ENCODE data around the gene FHAD1.

Gene FHAD1

GRCh38 chr1:15311122-15311822, 64.2 kb downstream of the FHAD1 start:
- TF ChIP-seq, protein P1, sequence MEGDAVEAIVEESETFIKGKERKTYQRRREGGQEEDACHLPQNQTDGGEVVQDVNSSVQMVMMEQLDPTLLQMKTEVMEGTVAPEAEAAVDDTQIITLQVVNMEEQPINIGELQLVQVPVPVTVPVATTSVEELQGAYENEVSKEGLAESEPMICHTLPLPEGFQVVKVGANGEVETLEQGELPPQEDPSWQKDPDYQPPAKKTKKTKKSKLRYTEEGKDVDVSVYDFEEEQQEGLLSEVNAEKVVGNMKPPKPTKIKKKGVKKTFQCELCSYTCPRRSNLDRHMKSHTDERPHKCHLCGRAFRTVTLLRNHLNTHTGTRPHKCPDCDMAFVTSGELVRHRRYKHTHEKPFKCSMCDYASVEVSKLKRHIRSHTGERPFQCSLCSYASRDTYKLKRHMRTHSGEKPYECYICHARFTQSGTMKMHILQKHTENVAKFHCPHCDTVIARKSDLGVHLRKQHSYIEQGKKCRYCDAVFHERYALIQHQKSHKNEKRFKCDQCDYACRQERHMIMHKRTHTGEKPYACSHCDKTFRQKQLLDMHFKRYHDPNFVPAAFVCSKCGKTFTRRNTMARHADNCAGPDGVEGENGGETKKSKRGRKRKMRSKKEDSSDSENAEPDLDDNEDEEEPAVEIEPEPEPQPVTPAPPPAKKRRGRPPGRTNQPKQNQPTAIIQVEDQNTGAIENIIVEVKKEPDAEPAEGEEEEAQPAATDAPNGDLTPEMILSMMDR (conservative IDR thresholded peaks at IDR 0.05; ENCODE audit: low read depth, low read length), result no peak
- no peak for DNase-seq (ENCODE audit: low read depth)
- no peak overlapping the region for H3K4me3 ChIP-seq (ENCODE audit: low read length)

DNA sequence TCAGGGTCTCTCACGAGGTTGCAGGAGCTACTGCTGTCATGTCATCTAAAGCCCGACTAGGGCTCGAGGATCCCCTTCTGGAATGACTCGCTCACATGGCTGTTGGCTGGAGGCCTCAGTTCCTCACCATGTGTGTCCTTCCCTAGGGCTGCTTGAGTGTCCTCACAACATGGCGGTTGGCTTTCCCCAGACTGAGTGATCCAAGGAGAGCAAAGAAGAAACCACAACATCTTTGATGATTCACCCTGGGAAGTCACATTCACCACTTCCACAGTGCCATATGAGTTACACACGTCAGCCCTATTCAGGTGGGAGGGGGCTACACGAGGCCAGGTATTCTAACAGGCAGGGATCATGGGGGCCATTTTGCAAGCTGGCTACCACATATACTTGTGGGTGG, 64.9 kb downstream of the FHAD1 start:
- no peak for DNase-seq (ENCODE audit: low read depth)
- no peak overlapping the region for H3K4me3 ChIP-seq (ENCODE audit: low read length)
- TF ChIP-seq, protein P1 (conservative IDR thresholded peaks at IDR 0.05; ENCODE audit: low read depth, low read length), result no peak

- H3K4me3 ChIP-seq (ENCODE audit: low read length), result no peak overlapping the region
- DNase-seq (ENCODE audit: low read depth), result no peak
- TF ChIP-seq, protein P1 (conservative IDR thresholded peaks at IDR 0.05; ENCODE audit: low read depth, low read length), result no peak
These were observed 65.8 kb downstream of the FHAD1 start for GRCh38 chr1:15312626-15313411.

GRCh38 chr1:15314328-15315281, 67.6 kb downstream of the FHAD1 start:
- no peak for DNase-seq (ENCODE audit: low read depth)
- H3K4me3 ChIP-seq (ENCODE audit: low read length), result no peak overlapping the region
- TF ChIP-seq, protein P1 (conservative IDR thresholded peaks at IDR 0.05; ENCODE audit: low read depth, low read length), result no peak

GRCh38 chr1:15315815-15316214, 68.8 kb downstream of the FHAD1 start:
- no peak overlapping the region for H3K4me3 ChIP-seq (ENCODE audit: low read length)
- DNase-seq (ENCODE audit: low read depth), result no peak
- TF ChIP-seq, protein P1 (conservative IDR thresholded peaks at IDR 0.05; ENCODE audit: low read depth, low read length), result no peak

DNA sequence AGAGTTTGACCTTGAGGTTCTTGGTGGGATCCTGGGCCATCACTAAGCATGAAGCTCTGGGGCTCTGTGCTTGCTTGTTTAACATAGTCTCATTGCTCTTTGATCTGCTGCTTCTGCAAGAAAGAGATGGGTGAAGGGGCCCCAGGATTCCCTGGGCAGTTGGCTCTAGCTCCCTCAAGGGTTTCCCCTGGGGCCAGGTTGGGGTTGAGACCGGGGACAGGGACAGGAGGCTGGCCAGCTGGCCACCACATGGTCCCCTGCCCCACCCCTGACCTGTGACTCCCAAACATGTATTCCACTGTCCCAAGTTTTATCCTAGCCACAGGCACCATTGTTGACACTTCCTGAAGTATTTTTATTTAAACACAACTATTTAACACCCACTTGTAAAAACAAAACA, 69.5 kb downstream of the FHAD1 start:
- TF ChIP-seq, protein P1 (conservative IDR thresholded peaks at IDR 0.05; ENCODE audit: low read depth, low read length), result no peak
- DNase-seq (ENCODE audit: low read depth), result no peak

More for the DNA sequence above, 69.5 kb downstream of the FHAD1 start:
- H3K4me3 ChIP-seq (ENCODE audit: low read length), result no peak overlapping the region
